NCI-H2196 treated with DMSO at 0.1 percent for 48 hours (cell line): Measurements from ENCODE around the gene NDC80.
"Not testable (repeated sequence)": the region's sequence is repeated elsewhere in the genome, so short reads cannot be mapped to it uniquely, and the experiment has no call there.

Source experiments
- DNase-seq: peaks from one replicate; lab custom pipeline; 2025; ENCODE audit not compliant: unreplicated experiment; lab: John Stamatoyannopoulos, UW

Gene NDC80

DNA sequence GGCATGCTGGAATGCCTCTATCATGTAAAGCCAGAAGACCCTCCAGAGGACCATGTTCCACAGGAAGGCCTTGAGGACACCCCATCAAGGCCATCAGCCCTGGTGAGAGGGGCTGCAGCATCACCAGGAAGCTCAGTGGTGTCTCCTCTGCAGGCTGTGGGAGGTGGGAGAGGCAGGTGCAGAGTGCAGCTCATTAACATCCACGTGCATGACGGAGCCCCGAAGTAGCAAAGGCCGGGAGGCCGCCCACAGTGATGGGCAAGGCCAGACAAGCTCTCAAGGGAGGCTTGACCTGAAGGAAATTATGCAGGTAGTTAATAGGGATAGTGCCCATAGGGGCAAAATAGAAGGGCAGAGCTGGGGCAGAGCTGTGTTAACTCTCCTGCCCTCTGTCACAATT lies 53.9 kb downstream of the NDC80 start:
- no peak for DNase-seq

DNA sequence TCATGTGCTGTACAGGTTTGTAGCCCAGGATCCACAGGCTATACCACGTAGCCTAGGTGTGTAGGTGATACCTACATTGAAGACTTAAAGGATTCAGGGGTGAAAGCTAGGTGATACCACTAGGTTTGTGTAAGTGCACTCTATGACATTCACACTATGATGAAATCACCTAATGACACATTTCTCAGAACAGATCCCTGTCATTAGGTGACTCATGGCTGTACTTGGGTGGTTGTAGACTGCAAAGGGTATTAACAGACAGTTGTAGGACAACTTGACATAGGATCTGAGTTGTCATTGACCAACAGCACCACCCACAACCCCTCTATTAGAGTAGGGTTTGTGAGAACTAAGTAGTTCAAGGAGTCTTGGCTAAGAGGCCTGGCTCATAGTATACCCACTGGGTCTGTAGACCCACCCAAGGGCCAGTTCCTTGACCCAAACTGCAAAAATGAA lies 56.5 kb downstream of the NDC80 start:
- no peak for DNase-seq

DNA sequence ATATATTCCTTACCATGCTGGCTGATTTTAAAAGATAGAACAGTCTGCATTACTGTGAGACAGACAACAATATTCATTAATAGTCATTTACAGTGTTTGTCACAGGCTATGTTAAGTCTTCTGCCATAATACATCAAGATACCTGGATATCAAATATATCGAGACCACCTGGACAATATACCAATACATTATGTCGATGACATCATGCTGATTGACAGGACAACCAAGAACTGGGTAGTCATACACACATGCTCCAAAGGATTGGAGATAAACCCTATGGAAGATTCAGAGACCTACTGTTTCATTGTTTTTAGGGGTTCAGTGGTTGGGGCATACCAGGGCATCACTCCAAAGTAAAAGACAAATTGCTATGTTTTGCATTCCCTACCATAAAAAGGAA lies 57.6 kb downstream of the NDC80 start:
- no peak for DNase-seq

DNA sequence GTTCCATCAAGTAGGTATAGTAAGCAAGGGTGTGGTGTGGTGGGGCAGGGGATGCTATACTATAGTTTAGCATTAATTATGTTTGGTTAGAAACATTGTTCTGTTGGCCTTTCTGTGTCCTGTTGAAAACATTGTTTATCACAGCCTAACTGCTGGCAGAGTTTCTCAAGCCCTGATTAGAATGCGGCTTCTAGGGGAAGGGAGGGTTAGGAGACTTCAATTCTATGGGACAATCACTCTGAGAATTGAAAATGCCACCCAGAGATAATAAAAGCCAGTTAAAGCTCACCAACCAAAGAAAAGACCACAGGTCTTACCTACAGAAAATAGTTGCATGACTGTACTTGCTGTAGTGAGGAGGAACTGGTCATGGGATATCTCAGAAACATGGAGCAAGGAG lies 64.2 kb downstream of the NDC80 start:
- DNase-seq = no peak

DNA sequence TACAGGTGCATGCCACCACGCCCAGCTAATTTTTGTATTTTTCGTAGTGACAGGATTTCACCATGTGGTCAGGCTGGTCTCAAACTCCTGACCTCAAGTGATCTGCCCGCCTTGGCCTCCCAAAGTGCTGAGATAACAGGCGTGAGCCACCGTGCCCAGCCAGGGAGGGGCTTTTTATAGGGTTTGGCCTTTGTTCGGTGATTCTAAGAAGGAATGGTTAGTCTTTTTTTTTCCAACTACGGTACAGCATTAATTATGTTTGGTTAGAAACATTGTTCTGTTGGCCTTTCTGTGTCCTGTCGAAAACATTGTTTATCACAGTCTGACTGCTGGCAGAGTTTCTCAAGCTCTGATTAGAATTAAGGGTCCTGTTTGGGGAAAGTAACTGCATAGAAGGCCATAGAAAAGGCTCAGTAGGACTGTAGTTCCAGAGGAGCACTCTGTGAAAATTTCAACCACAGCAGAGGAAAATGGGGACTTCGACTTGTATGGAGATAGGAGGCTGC lies 64.8 kb downstream of the NDC80 start:
- DNase-seq = no peak

DNA sequence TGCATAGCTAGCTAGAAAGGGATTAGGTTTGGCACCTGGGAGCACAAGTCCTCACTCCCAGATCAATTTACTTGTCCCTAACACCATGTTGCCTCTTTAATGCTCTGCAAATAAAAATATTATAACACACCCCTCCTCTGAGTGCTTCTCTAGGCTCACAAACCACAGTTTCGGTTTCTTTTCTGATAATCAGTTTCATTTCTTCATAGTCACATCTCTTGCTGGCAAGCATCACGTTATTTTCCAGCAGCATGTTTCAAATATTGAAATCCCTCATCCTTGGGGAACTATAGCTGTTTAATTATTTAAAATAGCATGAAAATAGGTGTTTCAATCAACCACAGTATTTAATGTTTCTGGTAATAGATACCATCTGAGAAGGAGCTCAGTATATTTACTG lies 70.3 kb downstream of the NDC80 start:
- DNase-seq = peak; percentile 60

DNA sequence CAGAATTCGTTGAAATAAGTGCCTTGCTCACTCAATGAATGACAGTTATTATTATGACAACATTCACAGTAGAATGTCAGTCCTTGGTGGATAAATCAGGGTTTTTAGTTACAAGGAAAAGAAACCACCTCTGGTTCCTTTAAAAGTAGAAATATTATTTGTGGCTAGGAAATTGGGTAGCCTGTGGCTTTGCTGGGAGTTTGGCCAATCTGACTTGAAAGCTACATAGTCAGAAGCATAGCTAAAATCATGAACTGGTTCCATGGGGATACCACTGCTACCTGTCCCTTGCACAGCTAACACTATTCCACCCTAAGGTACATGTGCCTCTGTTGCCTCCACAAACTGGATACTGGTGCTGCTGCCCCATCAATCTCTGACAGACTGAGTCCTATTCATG lies 71.4 kb downstream of the NDC80 start:
- DNase-seq = no peak

DNA sequence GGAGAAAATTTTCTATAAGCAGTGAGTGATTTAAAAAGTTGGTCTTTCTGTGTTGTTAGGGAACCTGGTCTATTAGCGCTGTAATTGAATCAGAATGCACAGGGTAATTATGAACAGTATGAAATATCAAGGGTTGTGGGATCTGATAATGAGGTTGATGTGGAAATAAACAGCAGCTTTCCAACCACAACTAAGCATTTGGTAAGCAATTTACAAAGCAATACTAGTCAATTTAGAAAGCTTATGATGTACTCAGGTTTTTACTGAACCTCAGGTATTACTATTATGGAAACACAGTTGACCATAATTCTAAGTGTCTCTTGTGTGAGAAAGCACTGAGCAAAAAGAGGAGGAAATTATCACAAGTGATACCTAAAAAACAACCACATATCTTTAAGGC lies 73.2 kb downstream of the NDC80 start:
- DNase-seq = no peak

DNA sequence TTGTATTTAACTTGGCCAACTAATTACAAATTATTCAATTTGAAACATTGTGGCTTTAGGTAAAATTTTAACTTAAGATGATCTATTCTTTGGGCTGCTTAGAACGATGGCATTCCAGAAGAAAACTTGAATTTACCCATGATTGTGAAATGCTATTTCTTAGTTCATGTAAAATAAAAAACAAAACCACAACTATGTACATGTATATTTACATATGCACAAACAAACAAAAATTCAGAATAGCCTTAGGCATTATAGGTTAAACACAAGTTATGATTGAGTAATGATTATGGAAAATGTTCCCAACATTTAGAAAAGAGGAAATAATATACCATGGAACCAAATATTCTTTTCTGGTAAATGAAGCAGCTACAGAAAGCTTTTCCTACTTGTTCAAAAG lies 80.6 kb downstream of the NDC80 start:
- DNase-seq = no peak

DNA sequence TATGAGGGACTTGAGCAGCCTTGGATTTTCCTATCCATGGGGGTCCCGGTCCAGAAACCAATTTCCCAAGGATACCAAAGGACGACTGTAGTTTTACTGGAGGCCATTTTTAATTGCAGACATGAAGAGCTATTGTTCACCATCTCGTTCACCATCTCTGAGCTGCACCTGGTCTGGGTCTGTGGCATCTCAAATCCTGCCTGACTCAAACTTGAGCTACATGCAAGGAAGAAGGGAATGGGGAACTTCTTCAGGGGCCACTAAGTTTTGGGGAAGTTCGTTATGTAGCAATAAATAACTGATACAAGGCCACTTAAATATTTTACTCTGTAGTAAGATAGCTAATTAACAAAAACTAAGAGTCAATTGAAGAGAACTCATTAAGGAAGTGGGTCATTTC lies 82.1 kb downstream of the NDC80 start:
- DNase-seq = no peak

DNA sequence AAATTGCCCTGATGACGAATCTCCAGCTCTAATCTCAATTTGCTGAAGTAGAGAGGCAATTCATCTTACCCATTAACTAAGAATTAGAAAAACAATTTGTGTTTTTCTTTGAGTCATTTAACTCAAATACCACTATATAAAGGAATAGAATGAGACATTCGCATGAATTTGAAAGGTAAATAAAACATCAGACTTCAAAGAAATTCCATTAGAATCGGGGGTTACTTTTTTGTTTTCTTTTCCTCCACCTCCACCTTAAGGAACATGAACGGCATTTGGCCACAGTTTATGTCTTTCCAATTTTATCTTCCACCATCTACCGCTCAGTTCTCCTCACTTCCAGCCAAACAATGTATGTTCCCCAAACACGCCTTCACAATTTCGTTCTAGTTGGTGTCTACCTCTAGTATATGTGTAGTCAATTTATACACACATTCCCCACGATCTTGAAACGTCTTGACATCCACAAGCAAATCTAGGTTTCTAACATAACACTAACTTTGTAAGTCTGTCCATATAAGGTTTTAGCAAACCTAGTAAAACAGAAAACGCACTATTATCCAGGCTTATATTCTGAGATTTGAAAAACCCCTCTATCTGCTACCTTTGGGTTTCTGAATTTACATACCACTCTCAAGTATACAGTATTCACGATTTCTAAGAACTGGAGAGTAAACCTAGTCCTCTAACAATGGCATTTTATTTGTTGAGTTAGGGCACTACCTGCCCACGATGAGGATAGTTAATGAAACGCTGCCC lies 83.0 kb downstream of the NDC80 start:
- no peak for DNase-seq

DNA sequence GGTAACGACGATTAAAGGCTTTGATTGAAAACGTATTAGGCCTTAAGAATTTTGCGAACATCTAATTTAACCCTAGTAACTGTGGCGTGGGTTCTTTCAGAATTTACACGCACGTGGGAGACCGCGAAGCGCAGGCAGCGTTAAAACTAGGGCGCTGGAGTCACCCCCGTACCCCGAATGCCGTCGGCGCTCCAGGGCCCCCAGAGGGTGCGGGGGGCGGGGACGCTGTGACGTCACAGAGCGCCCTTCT lies 83.5 kb downstream of the NDC80 start:
- no peak for DNase-seq

DNA sequence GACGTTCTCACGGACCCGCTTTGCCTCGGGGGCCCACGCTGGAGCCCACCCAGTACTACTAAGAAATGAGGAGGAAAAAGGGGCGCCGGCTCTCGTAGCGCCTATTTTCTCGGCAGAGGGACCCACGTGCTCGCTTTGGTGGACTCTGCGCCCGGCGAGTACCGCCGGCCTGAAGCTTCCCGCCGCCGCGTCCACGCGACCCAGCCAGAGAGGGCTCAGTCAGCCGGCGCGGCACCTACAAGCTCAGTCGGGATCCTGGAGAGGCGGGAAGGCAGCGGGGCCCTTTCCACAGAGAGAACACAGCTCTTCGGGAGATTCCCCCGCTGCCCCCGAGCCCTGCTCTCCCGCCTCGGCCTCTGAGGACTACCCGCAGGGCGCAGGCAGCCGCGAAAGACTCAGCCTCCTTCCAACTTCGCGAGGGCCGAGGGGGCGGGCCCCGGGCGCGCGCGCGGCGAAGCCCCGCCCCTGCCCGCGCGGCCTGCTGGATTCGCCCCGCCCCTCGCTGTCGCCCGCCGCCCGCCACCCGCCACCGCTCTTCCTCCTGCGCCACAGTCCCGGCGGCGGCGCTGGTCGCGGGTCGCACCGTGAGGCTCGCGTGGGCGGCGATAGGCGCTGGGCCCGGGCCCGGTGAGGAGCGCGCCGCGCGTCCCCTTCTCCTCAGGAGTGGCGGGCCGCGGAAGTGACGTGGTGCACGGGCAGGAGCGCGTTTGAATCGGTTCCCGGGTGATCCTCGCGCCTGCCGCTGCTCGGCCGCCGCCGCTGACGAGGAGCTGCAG lies 84.0 kb downstream of the NDC80 start, which contains the start of gene SMCHD1:
Gene SMCHD1, plus strand, starts transcription at position 549 of the 776 bp plus-strand sequence. CDS start 350 bp downstream, outside the sequence.
- peak; percentile 89 for DNase-seq

DNA sequence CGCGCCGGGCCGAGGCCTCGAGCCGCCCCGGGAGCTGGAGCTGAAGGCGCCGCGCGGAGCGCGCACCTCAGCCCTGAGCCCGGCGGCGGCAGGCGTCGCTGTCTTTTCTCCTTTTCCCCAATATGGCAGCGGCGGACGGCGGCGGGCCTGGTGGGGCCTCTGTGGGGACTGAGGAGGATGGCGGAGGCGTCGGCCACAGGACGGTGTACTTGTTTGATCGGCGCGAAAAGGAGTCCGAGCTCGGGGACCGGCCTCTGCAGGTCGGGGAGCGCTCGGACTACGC lies 84.5 kb downstream of the NDC80 start:
- no peak for DNase-seq

DNA sequence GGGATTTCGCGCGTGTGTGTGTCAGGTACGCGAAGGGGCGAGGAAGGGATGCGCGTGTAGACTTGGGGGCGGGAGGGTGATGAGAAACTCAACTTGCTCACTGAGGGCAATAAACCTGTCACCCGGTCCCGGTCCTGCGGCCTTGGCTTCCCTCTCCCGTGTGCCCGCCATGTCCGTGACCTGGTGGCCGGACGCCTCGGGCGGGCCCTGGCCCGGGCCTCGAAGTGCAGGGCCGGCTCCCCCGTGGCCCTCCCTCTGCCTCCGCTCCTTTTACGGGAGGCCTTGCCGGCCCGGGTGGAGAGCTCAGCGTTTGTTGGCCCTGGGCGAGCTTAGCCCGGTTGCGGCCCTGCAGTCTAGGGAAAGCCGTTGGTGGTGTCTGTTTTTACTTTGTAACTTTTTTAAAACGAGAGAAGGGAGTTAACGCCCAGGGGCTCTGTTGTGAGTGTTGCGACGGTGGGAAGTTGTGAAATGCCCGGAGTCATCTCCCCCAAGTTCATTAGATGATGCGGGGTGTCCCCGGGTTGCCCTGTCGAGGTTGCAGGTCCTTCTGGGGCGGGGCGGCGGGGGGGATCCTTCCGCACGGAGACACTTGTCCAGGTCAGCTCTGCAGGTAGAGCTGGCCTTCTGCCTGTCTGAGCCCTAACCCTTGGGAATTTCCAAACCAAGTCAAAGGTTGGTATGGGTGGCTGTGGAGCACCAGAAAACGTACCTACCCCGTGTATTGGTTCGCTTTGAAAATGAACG lies 85.1 kb downstream of the NDC80 start:
- no peak for DNase-seq

DNA sequence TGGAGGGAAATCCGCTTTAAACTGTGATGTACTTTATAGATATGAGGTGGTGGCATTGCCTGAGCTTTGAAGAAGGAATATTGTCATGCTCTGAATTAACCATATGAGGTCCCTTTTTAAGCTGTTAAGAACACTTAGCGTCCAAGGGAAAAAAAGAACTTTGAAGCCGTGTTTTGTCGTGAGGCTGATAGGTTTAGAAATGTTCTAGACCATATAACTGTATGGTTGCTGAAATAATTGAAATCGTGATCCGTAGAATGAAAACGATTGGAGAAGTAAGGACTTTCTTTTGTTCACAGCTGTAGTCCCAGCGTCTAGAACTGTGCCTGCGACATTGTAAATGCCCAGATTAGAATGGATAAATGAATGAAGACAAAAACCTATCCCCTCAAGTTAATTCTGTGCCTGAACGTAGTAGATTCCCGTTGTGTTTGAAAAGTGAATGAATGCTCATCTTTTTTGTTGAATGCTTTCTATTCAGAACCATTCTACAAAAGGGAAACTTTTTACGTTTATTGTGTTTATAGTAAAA lies 85.7 kb downstream of the NDC80 start:
- no peak for DNase-seq

DNA sequence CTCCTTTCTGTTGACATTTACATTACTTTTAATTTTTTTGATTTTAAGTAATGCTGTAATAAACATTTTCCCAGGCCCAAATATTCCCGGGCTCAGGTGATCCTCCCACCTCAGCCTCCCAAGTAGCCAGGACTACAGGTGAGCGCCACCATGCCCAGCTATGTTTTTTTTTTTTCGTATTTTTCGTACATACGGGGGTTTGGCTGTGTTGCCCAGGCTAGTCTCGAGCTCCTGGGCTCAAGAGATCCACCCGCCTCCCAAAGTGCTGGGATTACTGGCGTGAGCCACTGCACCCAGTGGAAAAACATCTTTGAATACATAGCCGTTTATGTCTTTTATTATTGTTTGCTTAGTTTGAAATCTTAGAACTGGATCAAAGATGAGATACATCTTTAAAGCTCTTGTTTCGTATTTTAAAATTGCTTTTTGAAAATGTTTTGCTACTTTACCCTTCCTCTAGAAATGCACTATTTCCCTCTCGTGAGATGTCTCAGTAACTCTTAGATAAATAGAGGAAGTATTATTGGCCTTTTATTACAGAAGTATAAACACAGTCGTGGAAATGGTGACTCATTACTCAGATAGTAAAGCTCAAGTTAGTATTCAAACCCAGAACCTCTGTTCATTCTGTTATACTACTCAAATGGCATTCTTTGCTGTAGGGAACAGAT lies 86.6 kb downstream of the NDC80 start:
- peak; percentile 61 for DNase-seq

DNA sequence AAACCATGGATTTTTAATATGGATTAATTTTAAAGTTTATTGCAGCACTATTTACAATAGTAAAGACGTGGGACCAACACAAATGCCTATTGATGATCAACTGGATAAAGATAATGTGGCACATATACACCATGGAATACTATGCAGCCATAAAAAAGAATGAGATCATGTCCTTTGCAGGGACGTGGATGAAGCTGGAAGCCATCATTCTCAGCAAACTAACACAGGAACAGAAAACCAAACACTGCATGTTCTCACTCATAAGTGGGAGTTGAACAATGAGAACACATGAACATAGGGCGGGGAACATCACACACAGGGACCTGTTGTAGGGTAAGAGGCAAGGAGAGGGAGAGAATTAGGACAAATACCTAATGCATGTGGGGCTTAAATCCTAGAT lies 89.5 kb downstream of the NDC80 start:
- DNase-seq = not testable (repeated sequence)

DNA sequence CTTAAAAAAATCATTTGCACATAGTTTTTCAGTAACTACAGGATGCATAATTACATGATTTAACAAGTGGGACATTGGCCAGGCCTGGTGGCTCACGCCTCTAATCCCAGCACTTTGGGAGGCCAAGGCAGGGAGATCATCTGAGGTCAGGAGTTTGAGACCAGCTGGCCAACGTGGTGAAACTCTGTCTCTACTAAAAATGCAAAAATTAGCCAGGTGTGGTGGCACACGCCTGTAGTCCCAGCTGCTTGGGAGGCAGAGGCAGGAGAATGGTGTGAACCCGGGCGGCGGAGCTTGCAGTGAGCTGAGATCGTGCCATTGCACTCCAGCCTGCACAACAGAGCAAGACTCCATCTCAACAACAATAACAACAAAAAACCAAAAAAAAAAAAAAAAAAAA lies 90.9 kb downstream of the NDC80 start:
- not testable (repeated sequence) for DNase-seq

DNA sequence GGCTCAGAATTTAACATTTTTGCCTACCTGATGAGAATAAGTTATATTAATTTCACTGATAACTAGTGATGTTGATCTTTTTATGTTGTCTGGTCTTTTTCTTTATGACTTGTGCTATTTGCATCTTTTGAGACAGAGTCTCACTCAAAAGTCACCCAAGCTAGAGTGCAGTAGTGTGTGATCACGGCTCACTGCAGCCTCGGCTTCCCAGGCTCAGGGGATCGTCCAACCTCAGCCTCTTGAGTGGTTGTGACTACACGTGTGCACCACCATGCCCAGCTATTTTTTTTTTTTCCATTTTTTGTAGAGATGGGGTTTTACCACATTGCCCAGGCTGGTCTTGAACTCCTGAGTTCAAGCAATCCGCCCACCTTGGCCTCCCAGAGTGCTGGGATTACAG lies 91.6 kb downstream of the NDC80 start:
- DNase-seq = no peak
